NCI-H2227 (cell line): ENCODE data around the gene HIPK4.
"Not testable (repeated sequence)": the region's sequence is repeated elsewhere in the genome, so short reads cannot be mapped to it uniquely, and the experiment has no call there.

Source experiments
- DNase-seq: peaks from one replicate; lab custom pipeline; 2025; ENCODE audit not compliant: unreplicated experiment; lab: John Stamatoyannopoulos, UW

The HIPK4 gene

DNA sequence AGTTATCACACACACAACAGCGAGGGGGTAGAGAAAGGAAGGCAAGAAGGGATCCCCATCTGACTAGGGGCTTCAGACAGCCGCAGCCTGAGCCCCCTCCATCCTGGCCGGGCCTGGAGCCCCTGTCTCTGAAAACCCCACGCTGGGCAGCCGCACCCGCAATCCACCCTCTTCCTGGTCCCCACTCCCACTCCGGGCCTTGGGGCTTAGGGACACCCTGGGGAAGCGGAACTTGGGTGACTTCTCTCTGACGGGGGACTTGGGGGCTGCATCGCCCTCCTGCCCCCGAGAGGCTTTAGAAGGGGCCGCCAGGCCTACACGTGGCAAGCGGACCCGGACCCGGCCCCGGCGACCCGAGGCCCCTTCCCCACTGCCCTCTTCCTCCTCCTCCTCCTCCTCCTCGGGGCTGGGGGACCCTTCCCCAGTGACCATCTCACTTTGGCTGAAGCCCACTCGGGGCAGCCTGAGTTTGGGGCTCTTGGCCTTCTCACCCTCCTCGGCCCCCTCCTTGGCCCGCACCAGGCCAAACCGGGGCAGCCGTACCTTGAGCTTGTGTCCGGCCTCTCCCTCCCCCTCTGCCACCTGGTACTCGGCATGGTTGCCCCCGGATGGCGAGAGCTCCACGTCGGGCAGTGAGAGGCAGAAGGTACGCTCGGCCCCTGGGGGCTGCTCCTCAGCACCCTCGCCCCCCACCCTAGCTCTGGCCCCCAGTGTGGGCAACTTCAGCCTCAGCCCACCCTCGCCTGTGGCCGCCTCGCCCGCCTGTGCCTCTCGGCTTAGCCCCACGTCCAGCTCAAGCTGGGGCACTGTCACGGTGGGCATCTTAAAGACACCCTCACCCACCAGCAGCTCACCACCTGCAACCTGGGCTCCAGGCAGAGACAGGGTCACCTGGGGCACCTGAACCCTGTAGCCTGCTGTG is 4.2 kb upstream of the HIPK4 start:
- DNase-seq = no peak

- no peak for DNase-seq
Measured at GRCh38 chr19:40392894-40393517, 3.0 kb upstream of the HIPK4 start.

DNA sequence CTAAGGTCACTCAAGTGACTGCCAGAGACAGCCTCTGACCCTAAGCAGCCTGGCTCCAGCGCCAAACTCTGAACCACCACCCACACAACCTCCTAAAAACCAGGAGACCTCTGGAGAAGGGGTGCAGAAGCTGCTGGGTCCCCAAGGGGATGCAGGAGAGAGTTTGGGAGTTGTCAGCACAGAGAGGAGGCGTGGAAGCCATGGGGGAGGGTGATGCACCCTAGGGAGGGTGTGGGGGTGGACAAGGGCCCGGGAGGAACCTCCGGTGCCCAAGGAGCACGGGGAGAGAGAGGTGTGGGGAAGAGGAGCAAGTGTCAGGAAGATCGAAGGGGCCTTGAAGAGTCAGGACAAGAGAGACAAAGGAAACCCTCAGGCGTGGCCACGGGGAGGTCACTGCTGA is 2.1 kb upstream of the HIPK4 start:
- no peak for DNase-seq

- DNase-seq = no peak
Measured at GRCh38 chr19:40389404-40390083, 437 bp downstream of the HIPK4 start.

GRCh38 chr19:40388481-40388880 is 1.5 kb downstream of the HIPK4 start:
- DNase-seq = no peak

DNA sequence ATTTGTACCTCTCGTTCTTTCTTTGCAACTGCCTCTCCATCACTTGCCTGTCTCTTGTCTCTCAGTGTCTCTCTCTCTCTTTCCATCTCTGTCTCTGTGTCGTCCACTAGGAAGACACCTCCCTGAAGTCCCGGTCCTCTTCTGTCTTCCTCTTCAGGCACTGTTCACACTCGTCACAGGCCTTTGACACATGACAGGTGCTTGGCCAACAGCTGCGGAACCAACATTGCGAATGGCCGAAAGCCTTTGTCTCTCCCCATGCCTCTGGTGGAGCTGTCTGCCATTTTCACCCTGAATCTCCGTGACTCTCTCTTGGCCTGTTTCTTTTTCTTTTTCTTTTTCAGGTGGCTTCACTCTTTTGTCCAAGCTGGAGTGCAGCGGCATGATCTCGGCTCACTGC is 2.8 kb downstream of the HIPK4 start:
- no peak for DNase-seq

GRCh38 chr19:40383668-40384248 is 6.2 kb downstream of the HIPK4 start:
- DNase-seq = no peak

DNA sequence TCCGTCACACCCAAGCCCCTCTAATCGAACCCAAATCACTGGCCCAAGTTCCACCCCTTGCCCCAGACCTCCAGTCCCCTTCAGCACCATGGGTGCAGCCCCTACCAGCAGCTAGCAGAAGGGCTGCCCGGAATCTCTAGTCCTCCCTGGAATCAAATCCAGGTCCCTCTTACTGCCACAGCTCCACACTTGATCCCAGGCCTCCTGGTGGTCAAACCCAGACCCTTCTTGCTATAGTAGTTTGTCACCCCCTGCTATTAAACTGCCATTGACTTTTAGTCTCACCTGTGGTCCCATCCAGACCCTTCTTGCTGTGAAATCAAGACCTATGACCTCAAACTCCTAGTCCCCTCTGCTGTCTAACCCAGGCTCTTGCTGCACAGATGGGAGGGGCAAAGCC is 8.7 kb downstream of the HIPK4 start:
- no peak for DNase-seq

- no peak for DNase-seq
Measured at GRCh38 chr19:40380199-40381037, 9.6 kb downstream of the HIPK4 start.

- no peak for DNase-seq
Measured at GRCh38 chr19:40379446-40380198, 10.4 kb downstream of the HIPK4 start.

DNA sequence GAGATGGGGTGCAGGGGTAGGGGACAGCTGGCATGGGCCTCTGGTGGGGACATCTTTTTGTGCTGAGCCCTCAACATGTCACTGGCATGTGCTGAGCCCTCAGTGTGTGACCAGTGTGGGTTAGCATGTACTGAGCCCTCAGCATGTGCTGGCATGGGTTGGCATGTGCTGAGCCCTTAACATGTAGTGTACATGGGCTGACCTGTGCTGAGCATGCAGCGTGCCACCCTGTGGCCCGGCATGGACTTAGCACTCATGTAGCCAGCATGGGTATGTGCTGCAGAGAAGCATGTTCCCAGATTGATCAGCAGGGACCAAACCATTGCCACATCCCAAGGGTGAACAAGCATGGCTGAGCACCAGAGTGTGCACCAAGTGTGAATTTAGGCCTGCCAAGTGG is 11.5 kb downstream of the HIPK4 start:
- DNase-seq = no peak

GRCh38 chr19:40377876-40378385 is 12.1 kb downstream of the HIPK4 start:
- DNase-seq = no peak

- DNase-seq = no peak
Measured at GRCh38 chr19:40376286-40376862, 13.6 kb downstream of the HIPK4 start.

DNA sequence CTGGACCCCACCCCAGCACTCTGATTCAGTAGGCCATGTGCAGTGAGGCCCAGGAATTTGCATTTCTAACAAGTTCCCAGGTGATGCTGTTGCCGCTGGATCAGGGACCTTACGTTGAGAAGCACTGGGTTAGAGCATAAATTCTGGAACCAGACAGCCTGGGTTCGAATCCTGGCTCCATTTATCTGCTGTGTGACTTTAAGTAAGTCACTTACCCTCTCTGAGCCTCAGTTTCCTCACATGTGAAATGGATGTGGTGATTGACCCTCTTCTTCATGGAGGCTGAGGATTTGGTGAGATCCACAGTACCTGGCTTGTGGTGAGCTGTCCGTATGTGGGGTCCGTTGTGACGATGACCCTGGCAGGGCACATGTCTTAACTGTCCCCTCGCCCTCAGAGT is 15.9 kb downstream of the HIPK4 start:
- no peak for DNase-seq

GRCh38 chr19:40371802-40372122 is 18.2 kb downstream of the HIPK4 start:
- DNase-seq = no peak

- peak; percentile 68 for DNase-seq
Measured at GRCh38 chr19:40370997-40371801, 18.8 kb downstream of the HIPK4 start.

GRCh38 chr19:40370253-40370652 is 19.7 kb downstream of the HIPK4 start:
- DNase-seq = not testable (repeated sequence)

GRCh38 chr19:40369797-40370196 is 20.2 kb downstream of the HIPK4 start:
- no peak for DNase-seq
